Neural cell (in vitro differentiated cells): Measurements from ENCODE around the gene DCPS.

Experiments used
- CTCF ChIP-seq: fragments of 450-650 bp; IDR thresholded peaks from 2 replicates; pipeline ENCODE4 v1.5.1; 2014; ENCODE audit warnings: antibody characterized with exemption, mild to moderate bottlenecking, moderate library complexity; ENCODE audit not compliant: poor library complexity, severe bottlenecking
- MXI1 ChIP-seq: fragments of 450-650 bp; conservative IDR thresholded peaks from 2 replicates; pipeline ENCODE4 v1.6.1; 2014; ENCODE audit warnings: antibody characterized with exemption, mild to moderate bottlenecking; ENCODE audit not compliant: poor library complexity, severe bottlenecking
- POLR2AphosphoS5 ChIP-seq: IDR thresholded peaks from 2 replicates; pipeline ENCODE4 v1.6.1; 2012
- RAD21 ChIP-seq: fragments of 450-650 bp; conservative IDR thresholded peaks from 2 replicates; pipeline ENCODE4 v1.6.1; 2014; ENCODE audit warnings: antibody characterized with exemption, mild to moderate bottlenecking, moderate library complexity
- REST ChIP-seq: IDR thresholded peaks from 2 replicates; pipeline ENCODE4 v1.6.1; 2012; ENCODE audit warnings: borderline replicate concordance
- SMC3 ChIP-seq: fragments of 450-650 bp; conservative IDR thresholded peaks from 2 replicates; pipeline ENCODE4 v1.6.1; 2014; ENCODE audit warnings: antibody characterized with exemption, mild to moderate bottlenecking, moderate library complexity; ENCODE audit not compliant: poor library complexity
- TAF1 ChIP-seq: IDR thresholded peaks from 2 replicates; pipeline ENCODE4 v1.6.1; 2012; ENCODE audit warnings: low read depth

- TF ChIP-seq CTCF, result no peak
- no peak for TF ChIP-seq SMC3
- no peak for TF ChIP-seq REST
- TF ChIP-seq RAD21, result no peak
- no peak for TF ChIP-seq MXI1
- no peak for TF ChIP-seq POLR2AphosphoS5
- TF ChIP-seq TAF1, result no peak
Measured at GRCh38 chr11:126262216-126262615, 41.6 kb upstream of the DCPS start.
